BE2C (cell line): ENCODE data around the gene MNT.

Experiments
- DNase-seq: peaks from one replicate; pipeline ENCODE4 v3.0.0-alpha.2; 2020
- H3K27me3 ChIP-seq: fragments of 250-450 bp; sonication (Bioruptor Pico); 2 replicates; pipeline ENCODE4 v1.5.1; 2020; ENCODE audit warnings: mild to moderate bottlenecking
- H3K36me3 ChIP-seq: fragments of 250-450 bp; sonication (Bioruptor Pico); 2 replicates; pipeline ENCODE4 v1.5.1; 2020; ENCODE audit warnings: mild to moderate bottlenecking
- H3K4me1 ChIP-seq: fragments of 250-450 bp; sonication (Bioruptor Pico); 2 replicates; pipeline ENCODE4 v1.5.1; 2020
- H3K4me3 ChIP-seq: 2 replicates; pipeline ENCODE4 v1.5.1; 2011; ENCODE audit warnings: low read depth, low read length
- H3K9me3 ChIP-seq: fragments of 250-450 bp; sonication (Bioruptor Pico); 2 replicates; pipeline ENCODE4 v1.5.1; 2020
- CTCF ChIP-seq: IDR thresholded peaks from 2 replicates; pipeline ENCODE4 v1.5.1; 2012; ENCODE audit warnings: mild to moderate bottlenecking, low read depth, low read length

Gene MNT

GRCh38 chr17:2380950-2381649 is 19.8 kb downstream of the MNT start:
- no peak for TF ChIP-seq CTCF
- Histone ChIP-seq H3K36me3 (0 out of 2 replicates have a peak, but pooled peaks cover 3% of the 10 kb centered on the region), H3K9me3 (no peaks in the 10 kb centered on the region), H3K4me1 (no peaks in the 10 kb centered on the region), H3K27me3 (no peaks in the 10 kb centered on the region), H3K4me3 (no peak overlapping the region)
- no peak for DNase-seq

GRCh38 chr17:2380226-2380922 is 20.5 kb downstream of the MNT start:
- Histone ChIP-seq H3K4me1 (no peaks in the 10 kb centered on the region), H3K9me3 (no peaks in the 10 kb centered on the region), H3K36me3 (0 out of 2 replicates have a peak, but pooled peaks cover 3% of the 10 kb centered on the region), H3K4me3 (no peak overlapping the region), H3K27me3 (no peaks in the 10 kb centered on the region)
- TF ChIP-seq CTCF, result no peak
- DNase-seq, result no peak

GRCh38 chr17:2379489-2380225 is 21.2 kb downstream of the MNT start:
- DNase-seq, result no peak
- Histone ChIP-seq H3K9me3 (no peaks in the 10 kb centered on the region), H3K4me1 (no peaks in the 10 kb centered on the region), H3K36me3 (0 out of 2 replicates have a peak, but pooled peaks cover 3% of the 10 kb centered on the region), H3K27me3 (no peaks in the 10 kb centered on the region), H3K4me3 (no peak overlapping the region)
- no peak for TF ChIP-seq CTCF

- Histone ChIP-seq H3K4me3 (no peak overlapping the region), H3K9me3 (no peaks in the 10 kb centered on the region), H3K27me3 (no peaks in the 10 kb centered on the region), H3K36me3 (0 out of 2 replicates have a peak, but pooled peaks cover 3% of the 10 kb centered on the region), H3K4me1 (no peaks in the 10 kb centered on the region)
- no peak for DNase-seq
- TF ChIP-seq CTCF, result no peak
Observed at GRCh38 chr17:2378905-2379304, 22.0 kb downstream of the MNT start.

GRCh38 chr17:2377659-2378058 is 23.2 kb downstream of the MNT start:
- no peak for DNase-seq
- no peak for TF ChIP-seq CTCF
- Histone ChIP-seq H3K4me1 (no peaks in the 10 kb centered on the region), H3K9me3 (no peaks in the 10 kb centered on the region), H3K4me3 (no peak overlapping the region), H3K36me3 (0 out of 2 replicates have a peak, but pooled peaks cover 3% of the 10 kb centered on the region), H3K27me3 (no peaks in the 10 kb centered on the region)
